ENCODE results near the gene LSM12.

- TF ChIP-seq POLR2A (IDR thresholded peaks at IDR 0.05; ENCODE audit: low read depth, low read length) (no peak), POLR2AphosphoS5 (IDR thresholded peaks at IDR 0.05; ENCODE audit: low read depth, low read length) (no peak), TAF1 (IDR thresholded peaks at IDR 0.05; ENCODE audit: borderline replicate concordance, low read depth, low read length) (no peak)
Measured at GRCh38 chr17:44084921-44085320, 18.4 kb upstream of the LSM12 start.
